NCI-H510A treated with DMSO at 0.1 percent for 48 hours (cell line): ENCODE measurements around the gene GPR156.
"Not testable (repeated sequence)": the region's sequence is repeated elsewhere in the genome, so short reads cannot be mapped to it uniquely, and the experiment has no call there.

ENCODE experiments used
- DNase-seq: peaks from one replicate; lab custom pipeline; 2025; lab: John Stamatoyannopoulos, UW

Gene GPR156

DNA sequence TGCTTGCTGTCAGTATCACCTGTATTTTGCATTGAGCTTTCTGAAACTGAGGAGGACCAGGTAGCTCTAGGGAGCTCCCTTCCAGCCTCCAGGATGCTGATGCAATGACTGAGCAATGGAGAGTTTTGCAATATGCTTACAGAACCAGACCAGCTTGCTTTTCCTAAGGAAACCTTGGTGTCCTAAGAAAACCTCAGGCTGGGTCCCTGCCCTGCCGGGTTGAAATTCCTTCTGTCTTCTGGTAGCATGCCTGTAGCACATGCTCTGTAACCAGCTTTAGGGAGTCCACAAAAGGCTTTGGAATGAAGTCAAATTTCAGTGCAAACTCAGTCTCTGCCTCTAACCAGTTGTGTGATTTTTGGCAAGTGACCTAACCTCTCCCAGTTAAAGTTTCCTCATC, 125.0 kb downstream of the GPR156 start:
- DNase-seq: no peak

DNA sequence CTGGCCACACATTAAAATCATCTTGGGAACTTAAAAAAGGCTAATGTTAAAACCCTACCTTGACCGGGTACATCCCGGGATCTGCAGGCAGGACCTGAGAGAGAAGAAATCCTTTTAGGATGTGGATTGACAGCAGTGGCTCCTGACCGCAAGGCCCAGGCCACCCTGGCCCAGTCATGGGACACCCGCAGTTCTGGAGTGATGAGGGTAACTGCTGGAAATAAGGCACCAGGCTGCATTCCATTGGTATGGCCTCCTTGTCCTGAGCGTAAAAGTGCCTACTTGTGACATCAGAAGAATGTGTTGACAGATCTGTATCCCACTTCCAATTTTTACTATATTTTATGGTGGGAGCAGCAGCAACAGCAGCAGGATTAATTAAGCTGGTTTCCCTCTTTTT, 127.3 kb downstream of the GPR156 start:
- DNase-seq: no peak

DNA sequence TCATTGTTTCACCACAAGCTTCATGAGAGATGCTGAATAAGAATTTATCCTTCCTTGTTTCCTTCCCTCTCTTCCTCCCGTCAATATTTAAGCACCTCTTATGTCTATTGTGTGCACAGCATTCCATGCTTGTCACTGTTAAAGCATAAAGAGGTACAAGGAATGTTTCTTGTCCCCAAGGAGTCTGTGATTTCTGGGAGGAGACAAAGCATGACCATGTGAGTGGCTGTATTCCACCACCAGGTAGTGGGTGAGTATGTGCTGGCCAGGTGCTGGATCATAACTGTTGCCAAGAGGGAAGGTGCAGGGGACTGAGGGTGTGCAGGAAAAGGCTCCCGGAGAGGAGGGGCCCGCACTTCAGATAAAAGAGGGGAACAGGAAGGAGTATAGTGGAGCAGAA, 127.9 kb downstream of the GPR156 start:
- DNase-seq: no peak

DNA sequence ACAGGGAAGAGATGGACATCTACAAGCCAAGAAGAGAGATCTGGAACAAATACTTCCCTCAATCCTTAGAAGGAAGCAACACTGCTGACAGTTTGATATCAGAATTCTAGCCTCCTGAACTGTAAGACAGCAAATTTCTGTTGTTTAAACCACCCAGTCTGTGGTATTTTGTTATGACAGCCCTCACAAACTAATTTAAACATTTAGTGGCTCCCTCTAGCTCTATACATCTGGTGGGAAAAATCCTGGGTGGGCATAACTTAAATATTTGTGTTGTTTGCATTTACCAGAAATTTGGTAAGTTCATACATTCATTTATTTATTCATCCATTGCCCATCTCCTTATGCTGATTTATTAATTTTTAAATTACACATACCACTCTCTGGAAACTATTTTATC, 128.3 kb downstream of the GPR156 start:
- DNase-seq: no peak

DNA sequence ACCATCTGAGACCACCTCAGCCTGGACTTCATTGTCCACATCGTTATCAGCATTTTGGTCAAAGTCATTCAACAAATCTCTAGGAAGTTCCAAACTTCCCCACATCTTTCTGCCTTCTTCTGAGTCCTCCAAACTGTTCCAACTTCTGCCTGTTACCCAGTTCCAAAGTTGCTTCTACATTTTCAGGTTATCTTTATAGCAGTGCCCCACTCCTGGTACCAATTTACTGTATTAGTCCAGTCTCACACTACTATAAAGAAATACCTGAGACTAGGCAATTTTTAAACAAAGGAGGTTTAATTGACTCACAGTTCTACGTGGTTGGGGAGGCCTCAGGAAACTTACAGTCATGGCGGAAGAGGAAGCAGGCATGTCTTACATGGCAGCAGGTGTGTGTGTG, 129.3 kb downstream of the GPR156 start:
- DNase-seq: not testable (repeated sequence)

DNA sequence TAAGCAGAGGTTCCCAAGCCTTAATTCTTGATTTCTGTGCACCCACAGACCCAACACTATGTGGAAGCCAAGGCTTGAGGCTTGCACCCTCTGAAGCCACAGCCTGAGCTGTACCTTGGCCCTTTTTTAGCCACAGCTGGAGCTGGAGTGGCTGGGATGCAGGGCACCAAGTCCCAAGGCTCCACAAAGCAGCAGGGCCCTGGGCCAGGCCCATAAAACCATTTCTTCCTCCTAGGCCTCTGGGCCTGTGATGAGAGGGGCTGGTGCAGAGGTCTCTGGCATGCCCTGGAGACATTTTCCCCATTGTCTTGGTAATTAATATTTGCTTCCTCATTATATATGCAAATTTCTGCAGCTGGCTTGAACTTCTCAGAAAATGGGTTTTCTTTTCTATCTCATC, 129.9 kb downstream of the GPR156 start:
- no peak for DNase-seq

DNA sequence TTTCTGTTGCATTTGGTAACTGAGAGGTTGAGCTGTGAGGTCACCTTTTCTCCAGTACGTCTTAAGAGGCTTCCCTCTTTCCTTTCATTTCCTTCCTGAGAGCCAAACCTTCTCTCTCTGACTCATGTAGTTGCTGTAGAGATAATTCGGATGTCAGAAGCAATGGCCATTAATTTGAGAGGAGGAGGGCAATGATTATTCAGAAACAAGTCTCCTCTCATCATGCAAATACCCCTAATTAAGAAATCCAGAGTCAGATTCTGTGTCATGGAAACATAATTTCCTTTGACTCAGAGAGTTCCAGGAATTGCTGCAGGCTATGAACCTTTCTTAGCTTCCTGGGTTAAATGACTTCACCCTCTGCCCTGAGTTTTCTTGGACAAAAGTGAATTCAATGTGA, 131.7 kb downstream of the GPR156 start:
- no peak for DNase-seq

DNA sequence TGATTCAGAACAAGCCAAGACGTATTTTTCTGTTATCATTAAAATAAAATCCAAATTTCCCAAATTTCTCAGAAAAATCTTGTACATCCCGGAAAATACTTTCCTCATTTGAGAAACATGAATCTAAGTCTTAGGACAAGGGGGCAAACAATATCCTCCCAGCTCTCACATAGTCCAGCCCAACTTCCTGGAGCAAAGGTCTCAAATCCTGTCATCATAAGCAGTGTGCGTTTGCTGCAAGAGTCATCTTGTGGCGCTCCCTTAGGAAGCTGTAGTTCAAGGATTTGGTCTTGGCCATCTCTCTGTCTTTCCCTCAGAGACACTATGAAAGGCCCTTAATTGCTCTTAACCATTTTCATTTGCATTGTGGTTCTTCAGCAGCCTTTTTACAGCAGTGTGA, 133.2 kb downstream of the GPR156 start:
- no peak for DNase-seq

DNA sequence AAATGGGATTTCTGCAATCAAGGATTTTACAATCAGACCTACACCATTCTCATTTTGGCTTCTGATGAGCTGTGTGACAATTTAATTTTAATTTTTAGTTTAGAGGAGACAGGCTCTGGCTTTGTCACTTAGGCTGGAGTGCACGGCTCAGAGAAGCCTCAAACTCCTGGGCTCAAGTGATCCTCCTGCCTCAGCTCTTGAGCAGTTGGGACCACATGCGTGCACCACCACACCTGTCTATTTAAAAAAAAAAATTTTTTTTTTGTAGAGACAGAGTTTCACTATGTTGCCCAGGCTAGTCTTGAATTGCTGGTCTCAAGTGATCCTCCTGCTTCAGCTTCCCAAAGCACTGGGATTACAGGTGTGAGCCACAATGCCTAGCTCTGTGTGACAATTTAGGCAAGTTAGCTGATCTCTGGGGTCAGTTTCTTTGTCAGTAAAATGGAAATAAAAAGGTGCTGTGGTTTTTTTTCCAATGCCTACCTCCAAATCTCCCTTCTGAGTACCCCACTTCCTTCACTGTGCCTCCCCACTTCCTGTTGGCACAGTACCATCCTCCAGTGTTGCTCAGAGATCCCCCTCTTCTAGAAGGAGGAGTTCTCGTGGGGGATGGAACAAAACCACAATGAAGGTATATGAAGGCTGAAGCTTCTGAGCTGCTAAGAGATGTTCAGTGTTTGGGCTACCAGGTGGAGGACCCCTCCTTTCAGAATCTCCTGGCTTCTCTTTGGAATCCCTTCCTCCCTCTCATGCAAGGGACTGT, 136.7 kb downstream of the GPR156 start:
- no peak for DNase-seq

DNA sequence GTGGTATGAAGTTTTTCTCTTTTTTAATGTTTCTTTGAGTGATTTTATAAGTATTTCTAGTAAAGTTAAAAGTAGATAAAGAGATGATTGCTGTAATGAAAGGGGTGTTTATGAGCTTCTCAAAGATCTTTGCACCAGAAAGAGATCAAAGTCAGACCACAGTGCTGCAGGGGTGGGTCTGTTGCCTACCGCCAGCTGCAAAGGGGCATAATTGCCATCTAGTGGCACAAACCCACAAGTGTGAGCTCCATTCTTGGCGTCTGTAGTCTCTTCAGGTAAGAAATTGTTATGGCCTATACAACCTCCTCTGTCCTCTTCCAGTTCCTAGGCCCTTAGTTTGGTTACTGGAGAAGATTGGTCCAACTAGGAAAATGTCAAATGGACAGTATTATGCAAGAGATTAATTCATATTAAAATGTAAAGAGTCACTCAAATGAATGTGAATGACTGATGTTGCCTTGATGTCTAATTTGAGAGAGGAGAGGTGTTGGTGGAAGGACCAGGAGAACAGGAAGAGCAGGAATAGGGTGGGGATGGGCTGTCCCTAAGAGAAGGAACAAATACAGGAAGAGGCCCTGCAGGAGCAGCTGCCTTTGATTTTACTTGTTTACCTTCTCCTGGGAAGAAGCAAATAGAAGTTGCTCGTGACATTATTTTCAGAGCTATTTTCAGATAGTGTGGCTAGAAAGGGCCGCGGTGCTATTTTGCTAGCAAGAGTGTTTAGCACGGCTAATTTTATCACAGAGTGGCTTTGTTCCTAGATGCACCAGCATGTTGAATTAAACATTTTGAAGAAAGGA, 137.8 kb downstream of the GPR156 start:
- peak; percentile 87 for DNase-seq

DNA sequence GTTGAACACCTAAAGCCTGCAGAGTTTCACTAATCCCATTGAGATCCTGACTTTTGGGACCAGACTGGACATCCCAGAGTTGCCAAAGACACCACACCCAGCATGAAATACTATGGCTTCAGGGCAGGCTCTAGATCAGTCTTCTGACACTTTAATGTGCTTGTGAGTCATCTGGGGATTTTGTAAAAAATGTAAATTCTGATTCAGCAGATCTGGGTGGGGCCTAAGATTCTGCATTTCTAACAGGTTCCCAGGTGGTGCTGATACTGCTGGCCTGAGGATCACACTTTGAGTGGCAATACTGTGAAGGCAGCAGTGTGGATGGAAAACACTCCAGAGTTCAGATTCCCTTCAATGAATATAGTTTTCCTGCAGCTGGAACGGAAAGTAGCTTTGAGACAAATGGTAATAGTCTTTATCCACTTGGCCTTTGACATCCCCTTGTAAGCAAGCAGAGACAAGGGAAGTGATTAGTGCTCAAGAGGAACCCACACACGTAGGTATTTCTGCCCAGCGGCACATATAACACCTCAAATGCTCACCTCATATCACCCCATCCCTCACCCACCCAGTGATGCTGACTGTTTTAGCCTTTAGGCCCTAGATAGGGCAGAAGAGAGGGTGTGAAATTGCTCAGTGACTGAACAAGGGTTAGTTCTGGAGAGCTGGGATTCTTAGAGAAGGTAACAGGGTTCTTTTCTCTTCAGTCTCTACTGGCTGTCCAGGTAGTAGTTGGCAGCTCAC, 139.3 kb downstream of the GPR156 start:
- DNase-seq: no peak

DNA sequence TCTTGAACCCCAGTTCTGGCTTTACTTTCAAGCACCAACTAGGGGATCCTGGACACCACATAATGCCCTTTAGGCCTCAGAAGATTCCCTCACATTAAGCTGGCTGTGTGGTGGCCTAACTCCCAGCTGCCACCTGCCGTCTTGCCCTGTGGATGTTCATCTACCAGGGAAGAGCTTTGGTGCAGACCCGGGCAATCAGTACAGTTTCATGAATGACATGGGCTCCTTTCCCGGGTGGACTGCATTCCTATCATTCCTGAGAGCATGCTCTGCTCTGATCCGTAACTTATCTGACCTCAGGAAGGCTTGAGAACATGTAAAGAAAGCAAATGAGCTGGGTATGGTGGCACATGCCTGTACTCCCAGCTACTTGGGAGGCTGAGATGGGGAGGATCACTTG, 140.8 kb downstream of the GPR156 start:
- DNase-seq: no peak

DNA sequence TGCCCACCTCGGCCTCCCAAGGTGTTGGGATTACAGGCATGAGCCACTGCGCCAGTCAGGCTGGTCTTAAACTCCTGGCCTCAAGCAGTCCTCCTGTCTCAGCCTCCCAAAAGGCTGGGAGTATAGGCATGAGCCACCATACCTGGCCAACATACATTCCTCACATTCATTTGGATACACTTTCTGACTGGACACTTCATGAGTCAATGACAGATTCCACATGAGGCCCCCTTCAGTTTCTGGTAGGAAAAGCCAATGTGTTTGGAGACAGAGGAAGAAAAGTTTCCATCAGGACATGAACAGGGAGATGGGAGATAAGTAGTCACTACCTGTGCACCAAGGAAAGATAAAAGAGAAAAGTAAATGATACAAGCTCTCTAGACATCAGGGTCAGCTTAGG, 141.3 kb downstream of the GPR156 start:
- DNase-seq: no peak

DNA sequence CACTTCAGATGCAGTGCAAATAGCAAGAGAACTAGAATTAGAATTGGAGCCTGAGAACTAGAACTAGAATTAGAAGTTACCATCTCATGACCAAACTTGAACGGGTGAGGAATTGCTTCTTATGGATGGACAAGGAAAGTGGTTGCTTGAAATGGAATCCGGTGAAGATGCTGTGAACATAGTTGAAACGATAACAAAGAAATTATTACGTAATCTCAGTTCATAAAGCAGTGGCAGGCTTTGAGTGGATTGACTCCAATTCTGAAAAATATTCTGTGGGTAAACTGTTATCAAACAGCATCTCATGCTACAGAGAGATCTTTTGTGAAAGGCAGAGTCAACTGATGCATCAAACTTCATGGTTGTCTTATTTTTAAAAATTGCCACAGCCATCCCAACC, 142.8 kb downstream of the GPR156 start:
- no peak for DNase-seq

DNA sequence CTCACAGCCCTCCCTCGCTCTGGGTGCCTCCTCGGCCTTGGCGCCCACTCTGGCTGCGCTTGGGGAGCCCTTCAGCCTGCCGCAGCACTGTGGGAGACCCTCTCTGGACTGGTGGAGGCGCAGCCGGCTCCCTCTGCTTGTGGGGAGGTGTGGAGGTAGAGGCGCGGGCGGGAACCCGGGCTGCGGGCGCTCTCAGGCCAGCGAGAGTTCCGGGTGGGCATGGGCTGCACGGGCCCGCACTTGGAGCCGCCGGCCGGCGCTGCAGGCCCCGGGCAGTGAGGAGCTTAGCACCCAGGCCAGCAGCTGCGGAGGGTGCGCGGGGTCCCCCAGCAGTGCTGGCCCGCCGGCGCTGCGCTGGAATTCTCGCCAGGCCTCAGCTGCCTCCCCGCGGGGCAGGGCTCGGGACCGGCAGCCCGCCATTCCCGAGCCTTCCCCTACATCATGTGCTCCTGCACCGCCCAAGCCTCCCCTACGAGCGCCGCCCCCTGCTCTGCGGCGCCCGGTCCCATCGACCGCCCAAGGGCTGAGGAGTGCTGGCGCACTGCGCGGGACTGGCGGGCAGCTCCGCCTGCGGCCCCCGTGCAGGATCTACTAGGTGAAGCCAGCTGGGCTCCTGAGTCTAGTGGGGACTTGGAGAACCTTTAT, 144.8 kb downstream of the GPR156 start:
- no peak for DNase-seq

DNA sequence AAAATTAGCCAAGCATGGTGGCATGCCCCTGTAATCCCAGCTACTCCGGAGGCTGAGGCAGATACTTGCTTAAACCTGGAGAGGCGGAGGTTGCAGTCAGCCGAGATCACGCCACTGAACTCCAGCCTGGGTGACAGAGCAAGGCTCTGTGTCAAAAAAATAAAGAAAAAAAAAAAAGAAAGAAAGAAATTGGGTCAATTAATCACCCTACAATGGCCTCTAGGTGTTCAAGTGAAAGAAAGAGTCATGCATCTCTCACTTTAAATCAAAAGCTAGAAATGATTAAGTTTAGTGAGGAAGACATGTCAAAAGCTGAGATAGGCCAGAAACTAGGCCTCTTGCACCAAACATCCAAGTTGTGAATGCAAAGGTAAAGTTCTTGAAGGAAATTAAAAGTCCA, 145.9 kb downstream of the GPR156 start:
- no peak for DNase-seq

DNA sequence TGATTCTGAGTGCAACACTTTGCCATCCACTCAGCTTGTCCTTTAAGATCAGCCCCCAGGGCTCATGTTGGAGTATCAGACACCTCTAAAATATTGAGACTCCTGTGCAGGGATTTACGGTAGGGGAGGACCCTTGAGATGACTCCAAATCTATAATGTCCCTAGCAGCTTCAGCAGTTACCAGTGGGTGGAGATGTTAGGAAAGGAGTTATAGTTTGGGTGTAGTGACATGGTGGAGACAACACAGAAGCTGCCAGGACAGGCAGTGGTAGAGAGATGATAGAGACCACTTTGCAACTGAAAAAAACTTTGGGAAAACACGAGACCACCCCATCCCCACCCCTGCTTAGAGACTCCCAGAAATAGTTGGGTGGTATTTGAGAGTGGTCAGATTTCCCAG, 147.5 kb downstream of the GPR156 start:
- DNase-seq: no peak

DNA sequence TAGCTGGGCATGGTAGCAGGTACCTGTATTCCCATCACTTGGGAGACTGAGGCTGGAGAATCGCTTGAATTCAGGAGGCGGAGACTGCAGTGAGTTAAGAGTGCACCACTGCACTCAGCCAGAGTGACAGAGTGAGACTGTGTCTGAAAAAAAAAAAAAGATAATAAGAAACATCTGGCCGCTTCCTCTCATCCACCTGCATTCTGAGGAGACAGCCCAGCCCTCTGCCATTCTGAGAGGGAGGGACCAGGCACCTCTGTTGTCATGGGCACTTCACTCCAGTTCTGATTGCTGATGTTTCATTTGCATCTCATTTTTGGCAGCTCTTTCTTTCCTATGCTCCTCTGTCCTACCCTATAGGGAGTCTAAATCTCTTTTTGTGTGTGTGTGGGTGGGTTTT, 154.4 kb downstream of the GPR156 start:
- no peak for DNase-seq

DNA sequence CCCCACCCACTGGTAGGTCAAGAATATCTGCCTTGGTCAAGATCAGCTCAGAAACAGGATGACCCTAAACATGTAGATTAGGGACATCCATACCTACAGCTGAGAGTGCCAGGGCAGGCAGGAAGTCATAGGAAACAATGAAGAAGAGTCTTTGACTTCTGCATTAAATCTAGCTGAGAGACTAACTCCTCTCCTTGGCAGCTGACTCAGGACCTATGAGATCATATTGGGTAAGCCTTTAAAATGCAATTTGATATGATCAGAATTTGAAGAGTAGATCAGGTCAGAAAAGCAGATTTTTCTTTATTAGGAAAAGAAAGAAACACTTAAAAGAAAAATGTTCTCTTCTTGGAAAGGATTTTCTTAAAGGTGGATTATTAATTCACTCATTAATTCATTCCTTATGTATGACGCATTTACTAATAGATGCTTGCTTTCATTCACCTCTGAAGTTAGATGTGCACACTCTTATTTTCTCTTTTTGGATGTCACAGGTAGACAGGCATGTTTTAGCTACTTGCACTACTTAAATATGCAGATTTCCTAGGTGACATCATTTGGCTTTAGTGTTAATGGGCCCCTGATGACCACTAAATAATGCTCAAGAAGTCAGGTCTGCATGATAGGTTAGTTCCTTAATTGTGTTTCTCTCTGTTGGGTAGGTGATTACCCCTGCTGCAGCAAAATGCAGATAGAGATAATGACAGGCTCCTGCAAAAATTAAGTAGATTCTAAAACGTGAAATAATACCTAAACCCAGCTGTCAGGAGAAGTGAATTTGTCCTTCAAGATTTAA, 155.1 kb downstream of the GPR156 start:
- DNase-seq: no peak

DNA sequence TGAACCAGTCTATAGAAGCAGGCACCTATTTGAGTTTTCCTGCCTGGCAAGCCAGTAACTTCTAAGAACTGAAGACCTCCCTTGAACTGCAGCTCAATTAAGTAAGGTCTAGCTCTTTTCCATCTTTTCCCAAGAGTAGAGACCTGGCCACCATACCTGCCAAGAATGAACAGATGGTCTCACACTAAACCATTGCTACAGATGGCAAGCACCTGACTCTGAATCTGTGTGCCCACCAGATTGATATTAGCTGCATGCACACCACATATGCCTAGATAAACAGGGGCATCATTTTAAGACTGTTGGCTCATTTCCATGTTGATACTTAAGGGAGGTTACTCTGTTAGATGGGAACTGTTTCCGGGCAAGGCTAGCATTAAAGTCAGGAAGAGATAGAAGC, 156.0 kb downstream of the GPR156 start:
- no peak for DNase-seq

DNA sequence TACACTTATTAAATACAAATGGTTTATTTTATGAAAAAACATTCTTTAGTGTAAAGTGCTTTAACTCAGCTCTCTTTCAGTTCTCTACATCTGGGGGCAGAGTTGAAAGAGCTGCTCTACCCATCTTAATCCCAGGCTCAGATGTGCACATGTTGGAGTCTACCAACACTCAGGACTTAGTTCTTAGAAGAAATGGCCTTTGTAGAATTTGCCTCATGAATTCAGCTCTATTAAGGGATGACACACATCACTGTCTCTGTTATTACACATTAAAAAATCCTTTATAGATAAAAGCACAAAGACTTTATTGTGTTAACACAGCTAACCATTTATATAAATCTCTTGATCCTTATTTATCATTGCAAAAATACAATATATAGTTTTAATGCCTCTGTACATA, 159.0 kb downstream of the GPR156 start:
- DNase-seq: no peak
